ENCODE data around the gene PKMYT1. TPM values are rescaled to one million over a fixed set of nuclear protein-coding genes. Genes with fewer than 3 reads are reported as not detected.
A peak's percentile ranks its signal among the peaks of the same experiment; 100 is the strongest.

PKMYT1 gene
- total and polyA plus RNA-seq, 9 of the 15 experiments (the other 6 are each of a cell fraction or from before 2014, with no cell fraction given) = 8.7 to 201 (median 37.8) TPM

GRCh38 chr16:3007957-3008689 is 27.9 kb upstream of the PKMYT1 start (continued):
- TF ChIP-seq CHAMP1 (IDR thresholded peaks at IDR 0.05) (no peak), GATAD2B (IDR thresholded peaks at IDR 0.05; ENCODE audit: borderline replicate concordance) (no peak), ZBTB43 (CRISPR knock-in tag; IDR thresholded peaks at IDR 0.05) (no peak), NFYB (IDR thresholded peaks at IDR 0.05; ENCODE audit: extremely low read depth, insufficient read length) (no peak), PBX2 (CRISPR knock-in tag; IDR thresholded peaks at IDR 0.05; ENCODE audit: low read depth) (no peak), PBX2 (tag; conservative IDR thresholded peaks at IDR 0.05; ENCODE audit: low read depth) (no peak), RNF2 (IDR thresholded peaks at IDR 0.05) (peak; percentile 69; the same call in 1 of the 2 replicates), ZNF253 (CRISPR knock-in tag; conservative IDR thresholded peaks at IDR 0.05) (no peak), TAL1 (IDR thresholded peaks at IDR 0.05) (0 out of 2 replicates have a peak, but pooled peaks have one; percentile 5), RBM39 (optimal IDR thresholded peaks at IDR 0.05; ENCODE audit: low read depth, low read length) (peak; percentile 46), ZNF197 (CRISPR knock-in tag; IDR thresholded peaks at IDR 0.05; ENCODE audit: low read depth) (peak; percentile 79; the same call in 1 of the 2 replicates), ZNF347 (CRISPR knock-in tag; IDR thresholded peaks at IDR 0.05; ENCODE audit: low read depth) (no peak), GATA2 (CRISPR knock-in tag; IDR thresholded peaks at IDR 0.05) (peak; percentile 32), ZNF263 (CRISPR knock-in tag; IDR thresholded peaks at IDR 0.05; ENCODE audit: borderline replicate concordance) (no peak), POLR2A (conservative IDR thresholded peaks at IDR 0.05) (no peak), MEF2D (tag; conservative IDR thresholded peaks at IDR 0.05; ENCODE audit: low read depth) (0 out of 2 replicates have a peak, but pooled peaks have one; percentile 18)
- TF ChIP-seq, protein P1, sequence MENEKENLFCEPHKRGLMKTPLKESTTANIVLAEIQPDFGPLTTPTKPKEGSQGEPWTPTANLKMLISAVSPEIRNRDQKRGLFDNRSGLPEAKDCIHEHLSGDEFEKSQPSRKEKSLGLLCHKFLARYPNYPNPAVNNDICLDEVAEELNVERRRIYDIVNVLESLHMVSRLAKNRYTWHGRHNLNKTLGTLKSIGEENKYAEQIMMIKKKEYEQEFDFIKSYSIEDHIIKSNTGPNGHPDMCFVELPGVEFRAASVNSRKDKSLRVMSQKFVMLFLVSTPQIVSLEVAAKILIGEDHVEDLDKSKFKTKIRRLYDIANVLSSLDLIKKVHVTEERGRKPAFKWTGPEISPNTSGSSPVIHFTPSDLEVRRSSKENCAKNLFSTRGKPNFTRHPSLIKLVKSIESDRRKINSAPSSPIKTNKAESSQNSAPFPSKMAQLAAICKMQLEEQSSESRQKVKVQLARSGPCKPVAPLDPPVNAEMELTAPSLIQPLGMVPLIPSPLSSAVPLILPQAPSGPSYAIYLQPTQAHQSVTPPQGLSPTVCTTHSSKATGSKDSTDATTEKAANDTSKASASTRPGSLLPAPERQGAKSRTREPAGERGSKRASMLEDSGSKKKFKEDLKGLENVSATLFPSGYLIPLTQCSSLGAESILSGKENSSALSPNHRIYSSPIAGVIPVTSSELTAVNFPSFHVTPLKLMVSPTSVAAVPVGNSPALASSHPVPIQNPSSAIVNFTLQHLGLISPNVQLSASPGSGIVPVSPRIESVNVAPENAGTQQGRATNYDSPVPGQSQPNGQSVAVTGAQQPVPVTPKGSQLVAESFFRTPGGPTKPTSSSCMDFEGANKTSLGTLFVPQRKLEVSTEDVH (IDR thresholded peaks at IDR 0.05; ENCODE audit: low read depth, partially characterized antibody) = peak; percentile 38
- TF ChIP-seq, protein P2, sequence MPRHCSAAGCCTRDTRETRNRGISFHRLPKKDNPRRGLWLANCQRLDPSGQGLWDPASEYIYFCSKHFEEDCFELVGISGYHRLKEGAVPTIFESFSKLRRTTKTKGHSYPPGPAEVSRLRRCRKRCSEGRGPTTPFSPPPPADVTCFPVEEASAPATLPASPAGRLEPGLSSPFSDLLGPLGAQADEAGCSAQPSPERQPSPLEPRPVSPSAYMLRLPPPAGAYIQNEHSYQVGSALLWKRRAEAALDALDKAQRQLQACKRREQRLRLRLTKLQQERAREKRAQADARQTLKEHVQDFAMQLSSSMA (CRISPR knock-in tag; IDR thresholded peaks at IDR 0.05) = no peak
